ENCODE results near the gene ADD1.

DNA sequence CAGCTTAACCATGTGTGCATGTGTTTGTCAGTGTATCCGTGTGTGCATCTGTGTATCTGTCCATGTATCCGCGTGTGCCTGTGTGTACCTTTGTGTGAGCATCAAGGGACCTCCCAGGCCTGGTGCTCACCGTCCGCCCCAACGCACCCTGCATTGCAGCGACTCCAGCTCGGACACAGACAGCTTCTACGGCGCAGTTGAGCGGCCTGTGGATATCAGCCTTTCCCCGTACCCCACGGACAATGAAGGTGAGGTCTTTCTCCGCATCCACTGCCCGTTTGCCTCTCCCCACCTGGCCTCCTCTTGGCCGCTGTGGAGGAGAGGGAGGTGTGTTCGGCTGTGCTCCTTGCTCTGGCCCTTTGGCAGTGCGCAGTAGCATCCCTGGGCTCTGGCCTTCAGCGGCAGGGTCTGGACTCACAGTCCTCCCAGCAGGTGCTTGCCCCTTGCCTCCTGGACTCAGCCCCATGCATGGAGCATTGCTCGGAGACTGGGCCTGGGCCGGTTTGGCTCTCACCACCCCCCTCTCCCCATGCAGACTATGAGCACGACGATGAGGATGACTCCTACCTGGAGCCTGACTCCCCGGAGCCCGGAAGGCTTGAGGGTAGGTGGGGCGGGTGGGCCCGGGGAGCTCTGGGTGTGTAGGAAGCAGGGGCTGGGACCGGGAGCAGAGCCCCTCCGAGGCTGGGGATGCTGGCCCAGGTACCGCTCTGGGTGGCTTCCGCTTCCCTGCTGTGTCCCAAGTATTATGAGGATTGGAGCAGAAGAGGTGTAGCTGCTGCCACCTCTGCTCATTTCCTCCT is 16.4 kb upstream of the ADD1 start:
- TF ChIP-seq, protein P1, sequence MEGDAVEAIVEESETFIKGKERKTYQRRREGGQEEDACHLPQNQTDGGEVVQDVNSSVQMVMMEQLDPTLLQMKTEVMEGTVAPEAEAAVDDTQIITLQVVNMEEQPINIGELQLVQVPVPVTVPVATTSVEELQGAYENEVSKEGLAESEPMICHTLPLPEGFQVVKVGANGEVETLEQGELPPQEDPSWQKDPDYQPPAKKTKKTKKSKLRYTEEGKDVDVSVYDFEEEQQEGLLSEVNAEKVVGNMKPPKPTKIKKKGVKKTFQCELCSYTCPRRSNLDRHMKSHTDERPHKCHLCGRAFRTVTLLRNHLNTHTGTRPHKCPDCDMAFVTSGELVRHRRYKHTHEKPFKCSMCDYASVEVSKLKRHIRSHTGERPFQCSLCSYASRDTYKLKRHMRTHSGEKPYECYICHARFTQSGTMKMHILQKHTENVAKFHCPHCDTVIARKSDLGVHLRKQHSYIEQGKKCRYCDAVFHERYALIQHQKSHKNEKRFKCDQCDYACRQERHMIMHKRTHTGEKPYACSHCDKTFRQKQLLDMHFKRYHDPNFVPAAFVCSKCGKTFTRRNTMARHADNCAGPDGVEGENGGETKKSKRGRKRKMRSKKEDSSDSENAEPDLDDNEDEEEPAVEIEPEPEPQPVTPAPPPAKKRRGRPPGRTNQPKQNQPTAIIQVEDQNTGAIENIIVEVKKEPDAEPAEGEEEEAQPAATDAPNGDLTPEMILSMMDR (IDR thresholded peaks at IDR 0.05): no peak
- TF ChIP-seq POLR2A (IDR thresholded peaks at IDR 0.05): no peak

All from right lobe of liver (tissue), 4 donors.